ENCODE data around the gene EBLN1. TPM values are rescaled to one million over a fixed set of nuclear protein-coding genes. Genes with fewer than 3 reads are reported as not detected.

EBLN1 gene
- total and polyA plus RNA-seq, 2 of the 8 experiments (the other 6 are each of a cell fraction or from before 2014, with no cell fraction given) = not detected

DNA sequence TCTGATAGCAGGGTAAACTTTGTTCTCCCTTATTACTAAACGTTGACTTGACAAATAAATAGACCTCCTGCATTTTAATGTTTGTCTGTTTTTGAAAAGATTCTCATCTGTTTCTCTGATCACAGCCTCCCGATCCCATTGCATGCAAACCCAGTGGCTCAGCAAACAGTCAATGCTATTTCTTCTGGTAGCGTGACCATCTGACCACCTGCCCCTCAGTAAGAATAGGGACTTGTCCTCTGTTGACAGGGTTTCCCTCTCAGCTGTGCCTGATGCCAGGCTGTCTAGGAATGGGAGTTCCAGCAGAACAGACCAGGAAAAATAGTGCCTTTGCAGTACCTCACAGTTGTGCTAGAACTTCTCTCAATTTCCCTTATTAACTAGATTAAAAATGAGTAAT is 40.7 kb upstream of the EBLN1 start (continued):
- TF ChIP-seq SP1 (IDR thresholded peaks at IDR 0.05; ENCODE audit: low read depth, low read length) (no peak), KDM5A (IDR thresholded peaks at IDR 0.05; ENCODE audit: low read length) (no peak), JUN (IDR thresholded peaks at IDR 0.05; ENCODE audit: low read depth, low read length) (no peak), CTBP2 (IDR thresholded peaks at IDR 0.05; ENCODE audit: borderline replicate concordance, insufficient read depth, insufficient read length, low read length) (no peak)

Data from H1 (cell line).